NCI-H1105 treated with DMSO at 0.1 percent for 48 hours (cell line): ENCODE results near the gene SPDYE1.

Source experiments
- DNase-seq: peaks from one replicate; lab custom pipeline; 2025; lab: John Stamatoyannopoulos, UW

Gene SPDYE1

GRCh38 chr7:44044315-44045225 is 46.9 kb downstream of the SPDYE1 start, which contains the start of gene DBNL:
DBNL (plus strand) TSS chr7:44044702; CDS start chr7:44044738, 36 bp downstream.
- peak; percentile 77 for DNase-seq

DNA sequence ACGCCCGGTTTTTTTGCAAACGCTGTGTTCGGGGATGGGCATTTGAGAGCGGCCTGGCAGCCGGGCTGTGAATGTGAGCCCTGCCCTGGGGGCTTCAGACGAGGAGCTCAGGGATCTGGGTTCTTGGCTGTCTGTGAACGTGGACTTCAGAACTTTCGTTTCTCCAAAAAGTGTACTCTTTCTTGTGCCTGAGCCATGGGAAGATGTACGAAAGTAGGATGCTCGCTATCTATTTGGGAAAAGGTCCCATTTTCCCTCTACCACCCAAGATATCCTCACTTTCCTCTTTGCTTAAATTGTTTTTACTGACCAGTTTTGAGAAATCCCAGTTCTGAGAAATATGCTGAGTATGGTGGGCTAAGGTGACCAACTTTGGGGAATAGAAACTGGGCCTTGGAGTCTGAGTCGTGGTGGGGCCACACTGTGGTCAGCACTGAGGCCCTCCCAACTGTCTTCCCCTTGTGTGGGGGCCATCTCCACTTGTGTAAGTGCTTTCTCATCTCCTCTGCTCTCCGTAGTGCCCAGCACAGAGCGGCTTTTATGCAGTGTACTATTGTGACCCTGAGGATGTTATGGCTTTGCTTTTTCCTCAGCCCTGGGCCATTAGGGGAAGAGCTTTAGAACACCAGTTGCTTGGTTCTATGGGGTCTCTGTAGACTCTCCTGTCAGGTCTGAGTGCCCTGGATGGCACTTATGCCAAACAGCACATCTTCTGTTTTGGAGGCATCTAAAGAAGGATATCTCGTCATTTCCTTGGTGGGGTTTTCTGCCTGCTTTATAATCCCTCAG is 47.7 kb downstream of the SPDYE1 start:
- DNase-seq: no peak

GRCh38 chr7:44046321-44047061 is 48.8 kb downstream of the SPDYE1 start:
- no peak for DNase-seq

DNA sequence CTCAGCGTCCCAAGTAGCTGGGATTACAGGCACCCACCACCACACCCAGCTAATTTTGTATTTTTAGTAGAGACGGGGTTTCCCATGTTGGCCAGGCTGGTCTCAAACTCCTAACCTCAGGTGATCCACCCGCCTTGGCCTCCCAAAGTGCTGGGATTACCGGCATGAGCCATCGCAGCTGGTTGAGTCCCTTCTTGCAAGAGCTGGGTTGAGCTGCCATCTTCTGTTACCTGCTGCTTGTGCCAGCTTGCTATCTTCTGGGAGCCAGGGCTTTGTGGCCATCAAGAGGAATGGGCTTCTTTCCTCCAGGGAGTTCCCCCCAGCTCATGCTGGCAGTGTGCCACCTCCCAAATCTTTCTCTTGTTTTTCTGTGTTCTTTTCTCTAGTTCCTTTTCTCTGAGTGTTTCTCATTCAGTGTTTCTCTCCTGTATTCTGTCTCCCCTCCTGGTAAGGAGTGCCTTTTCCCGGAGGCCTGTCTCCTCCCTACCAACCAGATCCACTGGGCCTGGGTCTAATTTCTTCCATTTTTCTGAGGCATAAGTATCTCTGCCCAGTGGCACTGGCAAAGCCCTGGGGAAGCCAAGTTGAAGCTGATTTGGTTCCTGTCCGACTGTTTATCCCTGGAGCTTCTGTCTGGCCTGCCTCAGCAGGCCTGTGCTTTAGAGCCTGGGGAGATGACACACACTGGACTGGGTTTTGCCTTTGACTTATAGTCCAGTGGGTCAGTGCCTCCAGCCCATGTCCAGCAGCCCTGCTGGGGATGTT is 50.5 kb downstream of the SPDYE1 start:
- DNase-seq: no peak

GRCh38 chr7:44050121-44050914 is 52.6 kb downstream of the SPDYE1 start:
- no peak for DNase-seq

DNA sequence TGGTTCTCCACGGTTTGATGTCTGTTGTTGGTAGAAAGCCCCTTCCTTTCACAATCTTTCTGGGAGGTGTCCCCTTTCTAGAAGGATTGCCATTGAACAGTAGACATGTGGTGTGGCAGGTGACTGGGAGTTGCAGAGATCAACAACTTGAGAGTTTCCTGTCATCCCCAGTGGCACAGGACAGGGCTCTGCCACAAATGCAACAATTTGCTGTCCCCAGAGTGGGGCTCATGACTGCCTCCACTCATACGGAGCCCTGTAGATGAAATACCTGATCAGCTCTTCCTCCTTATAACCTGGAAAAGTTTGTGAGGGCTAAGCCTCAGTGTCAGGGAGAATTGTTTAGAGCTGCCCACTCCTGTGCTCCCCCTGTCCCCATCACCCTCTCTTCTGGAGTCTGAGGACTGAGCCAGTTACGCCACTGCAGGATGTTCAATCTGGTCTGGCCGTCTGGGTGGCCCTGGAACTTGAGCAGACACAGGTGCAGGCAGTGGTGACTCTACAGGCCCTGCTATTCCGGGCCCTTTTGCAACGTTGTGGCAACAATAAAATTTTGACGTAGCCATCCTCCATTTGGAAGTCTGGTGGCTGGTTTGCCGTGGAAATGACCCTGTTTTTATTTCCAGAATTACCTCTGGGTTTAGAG is 53.3 kb downstream of the SPDYE1 start:
- no peak for DNase-seq

GRCh38 chr7:44051611-44052220 is 54.0 kb downstream of the SPDYE1 start:
- no peak for DNase-seq

DNA sequence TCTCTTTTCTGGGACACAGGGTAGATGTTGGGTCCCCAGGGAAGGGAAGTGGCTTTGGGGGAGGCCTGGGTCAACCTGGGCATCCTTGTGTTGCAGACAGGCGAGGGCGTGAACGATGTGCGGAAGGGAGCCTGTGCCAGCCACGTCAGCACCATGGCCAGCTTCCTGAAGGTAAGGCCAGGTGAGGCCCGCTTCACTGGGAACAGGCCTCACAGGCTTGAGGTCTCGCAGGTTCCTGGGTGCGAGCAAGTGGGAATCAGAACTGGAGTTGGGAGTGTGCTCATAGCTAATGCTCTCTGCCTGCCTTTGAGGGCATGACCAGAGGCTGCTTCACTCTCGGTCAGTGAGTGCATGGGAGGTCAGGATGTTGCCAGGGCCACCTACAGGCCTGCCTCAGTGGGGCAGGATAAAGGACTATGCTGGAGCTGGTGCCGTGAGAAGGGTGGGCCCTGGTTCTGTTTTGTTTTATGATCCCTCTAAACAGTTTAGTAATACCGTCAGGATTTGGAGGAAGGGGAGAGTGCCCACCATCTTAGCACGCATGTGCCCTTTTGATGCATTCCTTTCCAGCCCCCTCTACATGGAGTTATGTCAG is 55.2 kb downstream of the SPDYE1 start:
- no peak for DNase-seq

GRCh38 chr7:44056681-44057080 is 59.0 kb downstream of the SPDYE1 start:
- no peak for DNase-seq

- no peak for DNase-seq
Observed at GRCh38 chr7:44057181-44057848, 59.6 kb downstream of the SPDYE1 start.

DNA sequence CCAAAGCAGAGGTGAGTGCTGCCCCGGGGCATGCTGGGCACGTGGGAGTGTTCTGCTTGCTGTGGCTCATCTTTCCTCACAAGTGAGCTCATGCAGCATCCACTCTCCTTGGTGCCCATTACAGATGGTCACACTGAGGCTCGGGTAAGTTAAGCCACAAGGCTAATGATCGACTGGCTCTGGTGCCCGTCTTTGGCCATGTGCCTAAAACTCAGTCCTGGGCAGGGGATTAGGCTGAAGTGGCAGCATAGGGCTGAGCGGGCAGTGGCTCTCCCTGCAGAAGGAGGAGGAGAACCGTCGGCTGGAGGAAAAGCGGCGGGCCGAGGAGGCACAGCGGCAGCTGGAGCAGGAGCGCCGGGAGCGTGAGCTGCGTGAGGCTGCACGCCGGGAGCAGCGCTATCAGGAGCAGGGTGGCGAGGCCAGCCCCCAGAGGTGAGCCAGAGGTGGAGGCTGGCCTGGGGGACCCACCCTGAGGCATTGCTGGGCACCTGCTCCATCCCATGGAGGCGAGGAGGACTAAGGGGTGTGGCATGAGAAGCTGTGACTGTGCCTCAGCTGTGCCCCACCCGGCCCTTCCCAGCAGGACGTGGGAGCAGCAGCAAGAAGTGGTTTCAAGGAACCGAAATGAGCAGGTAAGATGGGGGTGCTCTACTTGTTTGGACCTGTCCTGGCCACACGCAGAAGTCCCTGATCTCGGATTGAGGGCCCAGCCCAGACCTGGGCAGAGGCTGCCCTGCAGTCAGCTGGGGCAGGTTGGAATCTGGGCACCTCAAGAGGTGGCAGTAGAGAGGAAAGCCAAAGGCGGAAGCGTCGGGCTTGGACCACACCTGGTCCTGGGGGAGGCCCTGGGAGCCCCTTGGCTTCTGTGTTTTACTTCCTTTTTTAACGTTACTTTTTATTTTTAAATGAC is 60.4 kb downstream of the SPDYE1 start:
- DNase-seq: no peak

GRCh38 chr7:44058759-44059218 is 61.1 kb downstream of the SPDYE1 start:
- no peak for DNase-seq

GRCh38 chr7:44059219-44060090 is 61.8 kb downstream of the SPDYE1 start:
- no peak for DNase-seq
